Esophagus squamous epithelium (tissue), 5 donors: ENCODE measurements around the gene MBNL3. TPM values are rescaled to one million over a fixed set of nuclear protein-coding genes. Genes with fewer than 3 reads are reported as not detected.
A peak's percentile ranks its signal among the peaks of the same experiment; 100 is the strongest.

ENCODE experiments used
- DNase-seq: peaks from one replicate; lab custom pipeline; 2025; lab: John Stamatoyannopoulos, UW
- H3K27ac ChIP-seq, 4 donors: fragments of 200-600 bp; sonication (generic); one replicate each; pipeline ENCODE4 v1.5.1; 2016 to 2019; ENCODE audit warnings: mild to moderate bottlenecking in 1 of 4
- H3K27me3 ChIP-seq, 4 donors: fragments of 200-600 bp; sonication (generic); 1 replicate in 3 of 4; 2 replicates in 1 of 4; pipeline versions ENCODE4 v1.5.1 to v1.6.0; 2017 to 2021; ENCODE audit warnings: antibody characterized with exemption in 1 of 4
- H3K36me3 ChIP-seq, 3 donors: fragments of 200-600 bp; sonication (generic); one replicate each; pipeline ENCODE4 v1.5.1; 2016 to 2019
- H3K4me1 ChIP-seq, 3 donors: fragments of 200-600 bp; sonication (generic); one replicate each; pipeline ENCODE4 v1.5.1; 2017 to 2019
- H3K4me3 ChIP-seq, 4 donors: fragments of 200-600 bp; sonication (generic); 1 replicate in 3 of 4; 2 replicates in 1 of 4; pipeline ENCODE4 v1.5.1; 2016 to 2019; ENCODE audit warnings: mild to moderate bottlenecking in 2 of 4, moderate library complexity in 1 of 4
- H3K9me3 ChIP-seq, 3 donors: fragments of 200-600 bp; sonication (generic); one replicate each; pipeline ENCODE4 v1.5.1; 2016 to 2019
- CTCF ChIP-seq, 6 experiments: fragments of 450-650 bp in 4 of 6; fragments of 200-600 bp in 2 of 6; sonication (generic) in 2 of 6; IDR thresholded peaks; one replicate each; pipeline ENCODE4 v1.5.1; 2016 to 2019; ENCODE audit warnings: antibody characterized with exemption in 6 of 6, mild to moderate bottlenecking in 4 of 6, moderate library complexity in 4 of 6
- POLR2A ChIP-seq, 4 donors: fragments of 450-650 bp; IDR thresholded peaks; one replicate each; pipeline ENCODE4 v1.6.1; 2017; ENCODE audit warnings: antibody characterized with exemption in 4 of 4, mild to moderate bottlenecking in 4 of 4, moderate library complexity in 3 of 4
- WGBS, 2 donors: methylation state at CpG; one replicate each; pipeline ENCODE4 v1.1.5; 2018; 5-methylcytosine and 5-hydroxymethylcytosine counted together
- intact Hi-C: fragments of 100-400 bp; cut with DNase I; formaldehyde crosslinking; loops from one replicate; pipeline ENCODE4 v1.15.0; 2022
- total RNA-seq, 4 donors: library from RNA; depleted of rRNA; stranded (reverse); fragments of >200 nt; gene quantifications; one replicate each; pipeline ENCODE4 v1.1.0, GENCODE V29; 2016
- donor health status: DM: yes; HTN: yes; CAD: no.

MBNL3 gene
- total RNA-seq, 4 donors from 2014 or later: 18.2 to 24.1 (median 22.1) TPM

GRCh38 chrX:132481449-132481848 lies 7.4 kb downstream of the MBNL3 start:
- peak overlapping the region; percentile 70 to 79 (median 76) for H3K27ac ChIP-seq
- no peak for DNase-seq
- intact Hi-C loops: no loop called here

GRCh38 chrX:132480581-132481203 lies 8.1 kb downstream of the MBNL3 start:
- H3K4me1 ChIP-seq: peaks cover 3 to 30% (median 5%) of the 10 kb centered on the region in 3 donors
- H3K27ac ChIP-seq: peak overlapping the region; percentile 70 to 79 (median 76)
- no peak for DNase-seq
- WGBS, 2 donors: 7 to 18% methylated on average over 3 to 6 of the region's 6 CpGs
- H3K4me3 ChIP-seq: peak overlapping the region; percentile 7 to 58 (median 34)
- H3K9me3 ChIP-seq: no peaks in the 10 kb centered on the region
- no peaks in the 10 kb centered on the region for H3K27me3 ChIP-seq
- intact Hi-C loops: no loop called here
- no peak for TF ChIP-seq POLR2A (IDR thresholded peaks at IDR 0.05)
- TF ChIP-seq CTCF (IDR thresholded peaks at IDR 0.05): no peak
- H3K36me3 ChIP-seq: no peaks in the 10 kb centered on the region

More at GRCh38 chrX:132481449-132481848, 7.4 kb downstream of the MBNL3 start:
- peaks cover 3 to 37% (median 5%) of the 10 kb centered on the region in 3 donors for H3K4me1 ChIP-seq
- no peak overlapping the region for H3K4me3 ChIP-seq
- no peaks in the 10 kb centered on the region for H3K27me3 ChIP-seq
- H3K9me3 ChIP-seq: no peaks in the 10 kb centered on the region
- WGBS, 2 donors: 80 to 100% methylated on average over 1 of the region's 1 CpG
- no peaks in the 10 kb centered on the region for H3K36me3 ChIP-seq
- TF ChIP-seq POLR2A (IDR thresholded peaks at IDR 0.05) (no peak), CTCF (IDR thresholded peaks at IDR 0.05) (no peak)

GRCh38 chrX:132474544-132475248 lies 14.1 kb downstream of the MBNL3 start:
- DNase-seq: no peak
- Histone ChIP-seq H3K4me1 (peaks cover 0 to 12% (median 3%) of the 10 kb centered on the region in 3 donors), H3K36me3 (no peaks in the 10 kb centered on the region), H3K9me3 (no peaks in the 10 kb centered on the region), H3K4me3 (no peak overlapping the region), H3K27ac (peak overlapping the region in 1 of 4 donors; percentile 29), H3K27me3 (no peaks in the 10 kb centered on the region)
- intact Hi-C loops: no loop called here
- TF ChIP-seq POLR2A (IDR thresholded peaks at IDR 0.05): no peak
- TF ChIP-seq CTCF (IDR thresholded peaks at IDR 0.05): no peak
- WGBS, 2 donors: 92 to 100% methylated on average over 1 of the region's 1 CpG

- no peaks in the 10 kb centered on the region for H3K36me3 ChIP-seq
- H3K4me1 ChIP-seq: peaks cover 0 to 18% (median 3%) of the 10 kb centered on the region in 3 donors
- H3K27me3 ChIP-seq: no peaks in the 10 kb centered on the region
- H3K4me3 ChIP-seq: no peak overlapping the region
- no peaks in the 10 kb centered on the region for H3K9me3 ChIP-seq
- DNase-seq: no peak
- TF ChIP-seq POLR2A (IDR thresholded peaks at IDR 0.05) (no peak), CTCF (IDR thresholded peaks at IDR 0.05) (no peak)
- 24 to 44% methylated on average over 1 of the region's 1 CpG for WGBS, 2 donors
- no peak overlapping the region for H3K27ac ChIP-seq
- intact Hi-C loops: no loop called here
These were observed 16.4 kb downstream of the MBNL3 start for GRCh38 chrX:132472397-132472796.

DNA sequence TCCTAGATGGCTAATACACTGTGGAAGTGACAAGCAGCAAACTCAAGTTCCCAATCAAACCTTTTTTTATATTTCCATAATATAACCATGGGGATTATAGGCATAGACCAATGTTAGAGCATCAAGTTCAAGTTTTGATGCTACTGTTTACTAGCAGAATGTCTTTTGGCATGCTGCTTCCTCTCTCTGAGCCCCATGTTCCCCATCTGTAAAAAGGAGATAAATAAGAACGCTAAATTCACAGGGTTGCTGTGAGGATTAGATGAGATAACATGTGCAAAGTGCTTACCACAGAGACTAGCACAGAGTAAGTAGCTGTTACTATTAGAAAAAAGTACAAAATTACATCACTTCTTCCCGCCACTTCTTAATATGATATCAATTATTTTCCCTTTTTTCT lies 18.0 kb downstream of the MBNL3 start:
- intact Hi-C loops: no loop called here
- Histone ChIP-seq H3K27ac (no peak overlapping the region), H3K4me3 (no peak overlapping the region), H3K27me3 (no peaks in the 10 kb centered on the region), H3K9me3 (no peaks in the 10 kb centered on the region), H3K4me1 (peaks cover 0 to 25% (median 3%) of the 10 kb centered on the region in 3 donors), H3K36me3 (no peaks in the 10 kb centered on the region)
- 70 to 86% methylated on average over 2 of the region's 2 CpGs for WGBS, 2 donors
- no peak for TF ChIP-seq POLR2A (IDR thresholded peaks at IDR 0.05)
- DNase-seq: no peak
